NCI-H526 (cell line): ENCODE results near the gene SETBP1.

Experiments used
- DNase-seq, 2 experiments: peaks; one replicate each; lab custom pipeline; 2025; lab: John Stamatoyannopoulos, UW

Gene SETBP1

GRCh38 chr18:44904768-44905167 lies 224.1 kb downstream of the SETBP1 start:
- DNase-seq, result no peak

GRCh38 chr18:44909191-44909719 lies 228.6 kb downstream of the SETBP1 start:
- DNase-seq, result no peak

GRCh38 chr18:44911260-44911659 lies 230.6 kb downstream of the SETBP1 start:
- DNase-seq, result no peak

- DNase-seq, result no peak
Measured at GRCh38 chr18:44911773-44912172, 231.1 kb downstream of the SETBP1 start.

GRCh38 chr18:44912740-44913478 lies 232.2 kb downstream of the SETBP1 start:
- no peak for DNase-seq

GRCh38 chr18:44914028-44914427 lies 233.3 kb downstream of the SETBP1 start:
- no peak for DNase-seq

- DNase-seq, result no peak
Measured at GRCh38 chr18:44915213-44915612, 234.5 kb downstream of the SETBP1 start.

- no peak for DNase-seq
Measured at GRCh38 chr18:44915661-44916060, 235.0 kb downstream of the SETBP1 start.

- DNase-seq, result no peak
Measured at GRCh38 chr18:44916429-44917207, 235.9 kb downstream of the SETBP1 start.

GRCh38 chr18:44917216-44918141 lies 236.8 kb downstream of the SETBP1 start:
- DNase-seq, result no peak

GRCh38 chr18:44918142-44918476 lies 237.4 kb downstream of the SETBP1 start:
- DNase-seq, result no peak

GRCh38 chr18:44920441-44920840 lies 239.8 kb downstream of the SETBP1 start:
- no peak for DNase-seq

- DNase-seq, result no peak
Measured at GRCh38 chr18:44921974-44922373, 241.3 kb downstream of the SETBP1 start.

GRCh38 chr18:44922968-44923367 lies 242.3 kb downstream of the SETBP1 start:
- DNase-seq, result no peak

GRCh38 chr18:44924785-44925499 lies 244.3 kb downstream of the SETBP1 start:
- no peak for DNase-seq

GRCh38 chr18:44927127-44927849 lies 246.6 kb downstream of the SETBP1 start:
- no peak for DNase-seq

GRCh38 chr18:44934901-44935300 lies 254.2 kb downstream of the SETBP1 start:
- DNase-seq, result no peak

- no peak for DNase-seq
Measured at GRCh38 chr18:44935455-44935854, 254.8 kb downstream of the SETBP1 start.

GRCh38 chr18:44936485-44936884 lies 255.8 kb downstream of the SETBP1 start:
- no peak for DNase-seq

- DNase-seq, result peak in 1 of 2 experiments; percentile 17
Measured at GRCh38 chr18:44937960-44938719, 257.5 kb downstream of the SETBP1 start.
